ENCODE data around the gene ATP8A2.

The ATP8A2 gene

GRCh38 chr13:25632166-25632888, 260.6 kb downstream of the ATP8A2 start:
- DNase-seq (ENCODE audit: low spot score) = no peak

GRCh38 chr13:25633093-25633492, 261.3 kb downstream of the ATP8A2 start:
- no peak for DNase-seq (ENCODE audit: low spot score)

GRCh38 chr13:25645681-25646080, 273.9 kb downstream of the ATP8A2 start:
- DNase-seq (ENCODE audit: low spot score) = no peak

GRCh38 chr13:25649001-25649633, 277.3 kb downstream of the ATP8A2 start:
- DNase-seq (ENCODE audit: low spot score) = no peak

GRCh38 chr13:25652764-25653163, 281.0 kb downstream of the ATP8A2 start:
- DNase-seq (ENCODE audit: low spot score) = no peak

GRCh38 chr13:25654322-25654721, 282.5 kb downstream of the ATP8A2 start:
- no peak for DNase-seq (ENCODE audit: low spot score)

GRCh38 chr13:25657157-25657556, 285.4 kb downstream of the ATP8A2 start:
- DNase-seq (ENCODE audit: low spot score) = no peak

GRCh38 chr13:25659091-25659795, 287.5 kb downstream of the ATP8A2 start:
- no peak for DNase-seq (ENCODE audit: low spot score)

GRCh38 chr13:25660996-25661395, 289.2 kb downstream of the ATP8A2 start:
- no peak for DNase-seq (ENCODE audit: low spot score)

GRCh38 chr13:25662516-25662915, 290.7 kb downstream of the ATP8A2 start:
- no peak for DNase-seq (ENCODE audit: low spot score)

- no peak for DNase-seq (ENCODE audit: low spot score)
Observed at GRCh38 chr13:25668345-25668744, 296.6 kb downstream of the ATP8A2 start.

- DNase-seq (ENCODE audit: low spot score) = no peak
Observed at GRCh38 chr13:25673711-25674110, 301.9 kb downstream of the ATP8A2 start.

GRCh38 chr13:25674371-25674770, 302.6 kb downstream of the ATP8A2 start:
- no peak for DNase-seq (ENCODE audit: low spot score)

GRCh38 chr13:25675060-25675459, 303.3 kb downstream of the ATP8A2 start:
- no peak for DNase-seq (ENCODE audit: low spot score)

- DNase-seq (ENCODE audit: low spot score) = no peak
Observed at GRCh38 chr13:25677956-25678355, 306.2 kb downstream of the ATP8A2 start.

- no peak for DNase-seq (ENCODE audit: low spot score)
Observed at GRCh38 chr13:25678398-25678797, 306.6 kb downstream of the ATP8A2 start.

GRCh38 chr13:25679159-25679558, 307.4 kb downstream of the ATP8A2 start:
- DNase-seq (ENCODE audit: low spot score) = no peak

GRCh38 chr13:25679936-25680335, 308.2 kb downstream of the ATP8A2 start:
- DNase-seq (ENCODE audit: low spot score) = no peak

GRCh38 chr13:25682276-25682675, 310.5 kb downstream of the ATP8A2 start:
- DNase-seq (ENCODE audit: low spot score) = no peak

GRCh38 chr13:25683056-25683455, 311.3 kb downstream of the ATP8A2 start:
- DNase-seq (ENCODE audit: low spot score) = no peak

- no peak for DNase-seq (ENCODE audit: low spot score)
Observed at GRCh38 chr13:25683662-25684370, 312.0 kb downstream of the ATP8A2 start.

- DNase-seq (ENCODE audit: low spot score) = no peak
Observed at GRCh38 chr13:25684491-25684890, 312.7 kb downstream of the ATP8A2 start.

All from CD4-positive, alpha-beta T cell treated with Interleukin-2 at 100 ng/mL for 4 hours (primary cell).